A673 (cell line): ENCODE measurements around the gene SH2D4B.

Experiments used
- EZH2 ChIP-seq: fragments of 200-600 bp; sonication (generic); IDR thresholded peaks from 2 replicates; pipeline ENCODE4 v1.6.1; 2017; ENCODE audit warnings: borderline replicate concordance, low read depth, mild to moderate bottlenecking, mixed read lengths, antibody characterized with exemption, low read length; ENCODE audit not compliant: poor library complexity, severe bottlenecking
- TF ChIP-seq, protein P1 (sequence below): fragments of 300-800, 200-600 bp; sonication (generic); conservative IDR thresholded peaks from 2 replicates; pipeline ENCODE4 v1.5.1; 2017; ENCODE audit warnings: low read depth, mild to moderate bottlenecking, antibody characterized with exemption, low read length, moderate library complexity, mixed read lengths

DNA sequence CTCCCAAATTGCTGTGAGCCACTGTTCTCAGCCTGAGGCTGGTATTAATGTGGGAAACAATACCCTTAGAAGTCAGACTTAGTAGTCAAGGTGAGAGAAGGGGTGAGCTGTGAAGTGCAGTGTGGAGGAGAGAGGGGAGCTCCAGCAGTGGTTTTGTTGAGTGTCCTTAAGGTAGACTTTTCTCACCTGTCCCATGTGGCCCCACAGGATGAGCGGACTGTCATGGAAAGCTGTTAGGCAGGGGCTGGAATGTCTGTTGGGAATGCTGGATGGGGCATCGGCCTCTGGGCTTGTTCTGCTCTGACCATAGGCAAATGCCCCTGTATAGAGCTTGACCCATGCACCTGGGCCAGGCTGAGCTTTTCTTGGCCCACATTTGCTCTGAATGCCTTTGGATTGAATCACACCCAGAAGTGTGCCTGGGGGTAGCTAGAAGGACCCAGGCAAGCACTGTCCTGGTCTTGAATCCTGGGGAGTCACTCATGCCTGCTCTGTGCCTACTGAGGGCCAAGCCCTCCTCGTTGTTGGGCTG lies 36.3 kb upstream of the SH2D4B start:
- TF ChIP-seq, protein P1, sequence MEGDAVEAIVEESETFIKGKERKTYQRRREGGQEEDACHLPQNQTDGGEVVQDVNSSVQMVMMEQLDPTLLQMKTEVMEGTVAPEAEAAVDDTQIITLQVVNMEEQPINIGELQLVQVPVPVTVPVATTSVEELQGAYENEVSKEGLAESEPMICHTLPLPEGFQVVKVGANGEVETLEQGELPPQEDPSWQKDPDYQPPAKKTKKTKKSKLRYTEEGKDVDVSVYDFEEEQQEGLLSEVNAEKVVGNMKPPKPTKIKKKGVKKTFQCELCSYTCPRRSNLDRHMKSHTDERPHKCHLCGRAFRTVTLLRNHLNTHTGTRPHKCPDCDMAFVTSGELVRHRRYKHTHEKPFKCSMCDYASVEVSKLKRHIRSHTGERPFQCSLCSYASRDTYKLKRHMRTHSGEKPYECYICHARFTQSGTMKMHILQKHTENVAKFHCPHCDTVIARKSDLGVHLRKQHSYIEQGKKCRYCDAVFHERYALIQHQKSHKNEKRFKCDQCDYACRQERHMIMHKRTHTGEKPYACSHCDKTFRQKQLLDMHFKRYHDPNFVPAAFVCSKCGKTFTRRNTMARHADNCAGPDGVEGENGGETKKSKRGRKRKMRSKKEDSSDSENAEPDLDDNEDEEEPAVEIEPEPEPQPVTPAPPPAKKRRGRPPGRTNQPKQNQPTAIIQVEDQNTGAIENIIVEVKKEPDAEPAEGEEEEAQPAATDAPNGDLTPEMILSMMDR, result no peak
- no peak for TF ChIP-seq EZH2
